A549 (cell line): ENCODE data around the gene NYAP2. TPM values are rescaled to one million over a fixed set of nuclear protein-coding genes. Genes with fewer than 3 reads are reported as not detected.

Experiments used
- ATAC-seq, 2 experiments: fragments of 200-7000 bp in 1 of 2; fragments of >200 bp in 1 of 2; cut with Nextera tagmentation in 1 of 2; cut with Tn5 transposase in 1 of 2; 3 replicates each; pipeline versions ENCODE4 v1.8.0 to v1.9.1; 2018 to 2020; ENCODE audit warnings: mild to moderate bottlenecking in 1 of 2, moderate library complexity in 1 of 2
- CTCF ChIA-PET: fragments of 300-600 bp; sonication (Branson Sonifier 250); formaldehyde crosslinking; extraction: SDS; loops from one replicate; lab custom pipeline; 2021; ENCODE audit warnings: antibody characterized with exemption, inconsistent platforms; lab: Yijun Ruan, JAX
- POLR2A ChIA-PET: fragments of 350-600 bp; formaldehyde crosslinking; extraction: SDS; loops from one replicate; lab custom pipeline; 2021; ENCODE audit warnings: antibody characterized with exemption, inconsistent platforms; lab: Yijun Ruan, JAX
- DNase-seq, 2 experiments: peaks; one replicate each; pipeline versions ENCODE4 v3.0.0 to v3.0.0-alpha.2; 2011 to 2016; ENCODE audit warnings: low read depth in 1 of 2, low spot score in 1 of 2
- FAIRE-seq: peaks from 2 replicates; lab custom pipeline; 2011; peaks lifted over from hg19 to GRCh38; lab: Jason Lieb, UNC
- H3K27ac ChIP-seq, 2 experiments: fragments of >200 bp; sonication (Bioruptor Twin); formaldehyde crosslinking; 3 replicates each; pipeline ENCODE4 v1.5.1; 2016 to 2017
- H3K4me1 ChIP-seq: fragments of >200 bp; sonication (Bioruptor Twin); formaldehyde crosslinking; 3 replicates; pipeline ENCODE4 v1.6.1; 2016
- H3K4me2 ChIP-seq: fragments of >200 bp; sonication (Bioruptor Twin); formaldehyde crosslinking; 3 replicates; pipeline ENCODE4 v1.6.1; 2016
- H3K4me3 ChIP-seq: fragments of >200 bp; sonication (Bioruptor Twin); formaldehyde crosslinking; 3 replicates; pipeline ENCODE4 v1.5.1; 2016
- H3K9me3 ChIP-seq: fragments of >200 bp; sonication (Bioruptor Twin); formaldehyde crosslinking; 3 replicates; pipeline ENCODE4 v1.6.1; 2016
- BCL3 ChIP-seq: fragments of >200 bp; sonication (Bioruptor Twin); formaldehyde crosslinking; IDR thresholded peaks from 3 replicates; pipeline ENCODE4 v1.6.1; 2016
- BHLHE40 ChIP-seq: IDR thresholded peaks from 2 replicates; pipeline ENCODE4 v1.6.1; 2012; ENCODE audit warnings: low read depth, low read length, inconsistent platforms
- CEBPB ChIP-seq, 2 experiments: fragments of >200 bp in 1 of 2; sonication (Bioruptor Twin) in 1 of 2; formaldehyde crosslinking in 1 of 2; IDR thresholded peaks; 2 replicates each; pipeline ENCODE4 v1.6.1; 2012 to 2016
- EHF ChIP-seq: fragments of 250-450 bp; sonication (Bioruptor Pico); IDR thresholded peaks from 2 replicates; pipeline ENCODE4 v1.5.0; 2020; ENCODE audit warnings: mild to moderate bottlenecking
- ESRRA ChIP-seq: fragments of 150-350 bp; IDR thresholded peaks from 2 replicates; pipeline ENCODE4 v1.6.1; 2014; ENCODE audit warnings: mild to moderate bottlenecking, low read length, borderline replicate concordance
- GATA3 ChIP-seq: IDR thresholded peaks from 2 replicates; pipeline ENCODE4 v1.6.1; 2012; ENCODE audit warnings: borderline replicate concordance
- HMGXB4 ChIP-seq: fragments of 250-450 bp; sonication (Bioruptor Pico); IDR thresholded peaks from 2 replicates; pipeline ENCODE4 v1.5.0; 2021; ENCODE audit warnings: mild to moderate bottlenecking, moderate library complexity, borderline replicate concordance
- JUNB ChIP-seq: fragments of >200 bp; sonication (Bioruptor Twin); formaldehyde crosslinking; IDR thresholded peaks from 2 replicates; pipeline ENCODE4 v1.6.1; 2016
- KDM5A ChIP-seq: fragments of 200-600 bp; sonication (generic); IDR thresholded peaks from 2 replicates; pipeline ENCODE4 v1.6.1; 2016; ENCODE audit warnings: antibody characterized with exemption, mild to moderate bottlenecking
- MAFK ChIP-seq: fragments of 450-650 bp; IDR thresholded peaks from 2 replicates; pipeline ENCODE4 v1.6.1; 2014; ENCODE audit not compliant: partially characterized antibody
- NPAS2 ChIP-seq: fragments of 250-450 bp; sonication (Bioruptor Pico); IDR thresholded peaks from 2 replicates; pipeline ENCODE4 v1.8.0; 2022; ENCODE audit warnings: mild to moderate bottlenecking, moderate library complexity, borderline replicate concordance
- RARB ChIP-seq: fragments of 250-450 bp; sonication (Bioruptor Pico); IDR thresholded peaks from 2 replicates; pipeline ENCODE4 v1.8.0; 2021; ENCODE audit warnings: mild to moderate bottlenecking, moderate library complexity
- RCOR1 ChIP-seq: fragments of 150-350 bp; IDR thresholded peaks from 2 replicates; pipeline ENCODE4 v1.6.1; 2014; ENCODE audit warnings: antibody characterized with exemption, low read length, low read depth
- RNF2 ChIP-seq: fragments of 200-600 bp; sonication (generic); IDR thresholded peaks from 2 replicates; pipeline ENCODE4 v1.6.1; 2016; ENCODE audit warnings: low read depth, mild to moderate bottlenecking, antibody characterized with exemption, moderate library complexity, borderline replicate concordance
- SREBF2 ChIP-seq: fragments of 450-650 bp; IDR thresholded peaks from 2 replicates; pipeline ENCODE4 v1.6.1; 2014; ENCODE audit warnings: mild to moderate bottlenecking, moderate library complexity
- ZC3H11A ChIP-seq: fragments of 450-650 bp; IDR thresholded peaks from 2 replicates; pipeline ENCODE4 v1.6.1; 2014; ENCODE audit warnings: antibody characterized with exemption, mild to moderate bottlenecking
- ZSCAN20 ChIP-seq: fragments of 250-450 bp; sonication (Bioruptor Pico); IDR thresholded peaks from 2 replicates; pipeline ENCODE4 v1.8.0; 2022; ENCODE audit warnings: mild to moderate bottlenecking, moderate library complexity
- WGBS: methylation state at CpG from one replicate; pipeline ENCODE4 v1.1.6; 2017; ENCODE audit errors: missing lambda C conversion rate; 5-methylcytosine and 5-hydroxymethylcytosine counted together
- polyA plus RNA-seq, 4 experiments: library from polyadenylated mRNA; depleted of rRNA in 3 of 4; stranded (reverse); fragments of >200 nt; fragmentation: RNase III in 1 of 4; extraction: RNeasy Plus Mini Kit Qiagen cat#74134 plus additional on column Dnase treatment in 1 of 4; gene quantifications; 2 replicates in 3 of 4; 3 replicates in 1 of 4; pipeline ENCODE4 v1.2.3, GENCODE V29; 2011 to 2017
- TF ChIP-seq, protein P1 (sequence below): fragments of 200-600 bp; sonication (generic); IDR thresholded peaks from 2 replicates; pipeline ENCODE4 v1.6.1; 2016; ENCODE audit warnings: antibody characterized with exemption, mild to moderate bottlenecking, moderate library complexity
- TF ChIP-seq, protein P2 (sequence below): fragments of 450-650 bp; IDR thresholded peaks from 2 replicates; pipeline ENCODE4 v1.6.1; 2014; ENCODE audit warnings: antibody characterized with exemption

NYAP2 gene
- polyA plus RNA-seq, 2 of the 4 experiments (the other 2 are of a cell fraction) = 0.01 TPM; not detected in 1

DNA sequence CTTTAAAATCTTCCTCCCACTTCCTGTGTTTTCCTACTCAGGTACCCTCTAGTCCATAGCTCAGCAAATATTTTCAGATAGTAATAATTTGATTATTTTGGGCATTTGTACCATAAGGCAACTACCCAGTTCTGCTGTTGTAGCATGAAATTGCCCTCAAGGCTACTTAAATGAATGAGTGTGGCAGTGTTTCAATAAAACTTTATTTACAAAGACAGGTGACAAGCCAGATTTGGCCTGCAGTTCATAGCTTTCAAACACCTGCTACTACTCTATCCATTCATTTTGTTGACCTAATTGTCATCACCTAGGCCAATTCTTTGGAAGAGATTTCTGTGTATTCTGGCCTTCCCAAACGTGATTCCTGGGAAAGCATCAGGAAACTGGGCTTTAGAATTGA lies 28.9 kb downstream of the NYAP2 start:
- TF ChIP-seq ZC3H11A = no peak
- no peak for TF ChIP-seq ZSCAN20 (CRISPR knock-in tag)
- TF ChIP-seq NPAS2 (CRISPR knock-in tag) = no peak
- no peak for TF ChIP-seq CEBPB (IDR thresholded peaks at IDR 0.05)
- TF ChIP-seq, protein P1, sequence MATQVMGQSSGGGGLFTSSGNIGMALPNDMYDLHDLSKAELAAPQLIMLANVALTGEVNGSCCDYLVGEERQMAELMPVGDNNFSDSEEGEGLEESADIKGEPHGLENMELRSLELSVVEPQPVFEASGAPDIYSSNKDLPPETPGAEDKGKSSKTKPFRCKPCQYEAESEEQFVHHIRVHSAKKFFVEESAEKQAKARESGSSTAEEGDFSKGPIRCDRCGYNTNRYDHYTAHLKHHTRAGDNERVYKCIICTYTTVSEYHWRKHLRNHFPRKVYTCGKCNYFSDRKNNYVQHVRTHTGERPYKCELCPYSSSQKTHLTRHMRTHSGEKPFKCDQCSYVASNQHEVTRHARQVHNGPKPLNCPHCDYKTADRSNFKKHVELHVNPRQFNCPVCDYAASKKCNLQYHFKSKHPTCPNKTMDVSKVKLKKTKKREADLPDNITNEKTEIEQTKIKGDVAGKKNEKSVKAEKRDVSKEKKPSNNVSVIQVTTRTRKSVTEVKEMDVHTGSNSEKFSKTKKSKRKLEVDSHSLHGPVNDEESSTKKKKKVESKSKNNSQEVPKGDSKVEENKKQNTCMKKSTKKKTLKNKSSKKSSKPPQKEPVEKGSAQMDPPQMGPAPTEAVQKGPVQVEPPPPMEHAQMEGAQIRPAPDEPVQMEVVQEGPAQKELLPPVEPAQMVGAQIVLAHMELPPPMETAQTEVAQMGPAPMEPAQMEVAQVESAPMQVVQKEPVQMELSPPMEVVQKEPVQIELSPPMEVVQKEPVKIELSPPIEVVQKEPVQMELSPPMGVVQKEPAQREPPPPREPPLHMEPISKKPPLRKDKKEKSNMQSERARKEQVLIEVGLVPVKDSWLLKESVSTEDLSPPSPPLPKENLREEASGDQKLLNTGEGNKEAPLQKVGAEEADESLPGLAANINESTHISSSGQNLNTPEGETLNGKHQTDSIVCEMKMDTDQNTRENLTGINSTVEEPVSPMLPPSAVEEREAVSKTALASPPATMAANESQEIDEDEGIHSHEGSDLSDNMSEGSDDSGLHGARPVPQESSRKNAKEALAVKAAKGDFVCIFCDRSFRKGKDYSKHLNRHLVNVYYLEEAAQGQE = no peak
- no peak for TF ChIP-seq GATA3
- TF ChIP-seq MAFK = no peak
- no peak for TF ChIP-seq HMGXB4 (CRISPR knock-in tag)
- no peak for TF ChIP-seq JUNB
- no peak for TF ChIP-seq SREBF2
- TF ChIP-seq, protein P2, sequence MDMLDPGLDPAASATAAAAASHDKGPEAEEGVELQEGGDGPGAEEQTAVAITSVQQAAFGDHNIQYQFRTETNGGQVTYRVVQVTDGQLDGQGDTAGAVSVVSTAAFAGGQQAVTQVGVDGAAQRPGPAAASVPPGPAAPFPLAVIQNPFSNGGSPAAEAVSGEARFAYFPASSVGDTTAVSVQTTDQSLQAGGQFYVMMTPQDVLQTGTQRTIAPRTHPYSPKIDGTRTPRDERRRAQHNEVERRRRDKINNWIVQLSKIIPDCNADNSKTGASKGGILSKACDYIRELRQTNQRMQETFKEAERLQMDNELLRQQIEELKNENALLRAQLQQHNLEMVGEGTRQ = no peak
- TF ChIP-seq RARB (CRISPR knock-in tag) = no peak
- TF ChIP-seq KDM5A = no peak
- no peak for TF ChIP-seq BCL3
- Histone ChIP-seq H3K9me3 (no peaks in the 10 kb centered on the region), H3K27ac (no peak overlapping the region), H3K4me3 (no peak overlapping the region), H3K4me2 (no peak overlapping the region), H3K4me1 (no peaks in the 10 kb centered on the region)
- WGBS = 5% methylated on average over 1 of the region's 1 CpG
- DNase-seq (no peak), ATAC-seq (no peak), FAIRE-seq (no peak)
- POLR2A ChIA-PET = no interaction called here
- CTCF ChIA-PET = no interaction called here

- POLR2A ChIA-PET = no interaction called here
Measured at GRCh38 chr2:225429717-225430116, 30.2 kb downstream of the NYAP2 start.

More at GRCh38 chr2:225429717-225430116, 30.2 kb downstream of the NYAP2 start:
- TF ChIP-seq RNF2 (no peak), ESRRA (no peak), RCOR1 (no peak), EHF (no peak), BHLHE40 (no peak), ZSCAN20 (CRISPR knock-in tag) (no peak)
- TF ChIP-seq, protein P2 = peak; percentile 53; the same call in 1 of the 2 replicates
- TF ChIP-seq, all 56 proteins: peak for 1
- Histone ChIP-seq H3K4me2 (no peak overlapping the region), H3K4me3 (no peak overlapping the region), H3K9me3 (no peaks in the 10 kb centered on the region), H3K4me1 (no peaks in the 10 kb centered on the region), H3K27ac (no peak overlapping the region)
- WGBS = 88% methylated on average over 4 of the region's 4 CpGs
- CTCF ChIA-PET = no interaction called here
- ATAC-seq = no peak
- FAIRE-seq = no peak
- DNase-seq = no peak
